Brain microvascular endothelial cell (primary cell): Measurements from ENCODE around the gene ZFYVE28.

Source experiments
- DNase-seq: peaks from one replicate; pipeline ENCODE4 v3.0.0-alpha.2; 2020
- H3K27ac ChIP-seq: fragments of 250-450 bp; sonication (Bioruptor Pico); 2 replicates; pipeline ENCODE4 v1.5.1; 2020; ENCODE audit warnings: mild to moderate bottlenecking, moderate library complexity
- H3K27me3 ChIP-seq: fragments of 250-450 bp; sonication (Bioruptor Pico); replicated peaks from 2 replicates; pipeline ENCODE4 v1.5.1; 2020; ENCODE audit warnings: mild to moderate bottlenecking
- H3K36me3 ChIP-seq: fragments of 250-450 bp; sonication (Bioruptor Pico); replicated peaks from 2 replicates; pipeline ENCODE4 v1.5.1; 2020; ENCODE audit warnings: mild to moderate bottlenecking
- H3K4me3 ChIP-seq: 2 replicates; pipeline ENCODE4 v1.5.1; 2011; ENCODE audit warnings: low read depth, mild to moderate bottlenecking, control low read depth, low read length, moderate library complexity
- CTCF ChIP-seq: IDR thresholded peaks from 2 replicates; pipeline ENCODE4 v1.5.1; 2011; ENCODE audit warnings: low read depth, mild to moderate bottlenecking, moderate library complexity, low read length, control low read depth, inconsistent platforms; ENCODE audit errors: missing control alignments
- in situ Hi-C: cut with HindIII; loops from 2 replicates; pipeline ENCODE4 v1.10.0; 2017; ENCODE audit warnings: low sequenced_read_pairs, low pct_ligation_motif_present

ZFYVE28 gene

GRCh38 chr4:2388429-2389182 lies 29.8 kb downstream of the ZFYVE28 start:
- in situ Hi-C loops: no loop called here
- Histone ChIP-seq H3K27ac (no peak overlapping the region), H3K4me3 (no peak overlapping the region), H3K27me3 (peaks cover 16% of the 10 kb centered on the region), H3K36me3 (no peaks in the 10 kb centered on the region)
- no peak for DNase-seq
- no peak for TF ChIP-seq CTCF

- peaks cover 11% of the 10 kb centered on the region for H3K27me3 ChIP-seq
- no peak for TF ChIP-seq CTCF
- no peak overlapping the region for H3K27ac ChIP-seq
- H3K4me3 ChIP-seq: no peak overlapping the region
- H3K36me3 ChIP-seq: no peaks in the 10 kb centered on the region
- no peak for DNase-seq
- in situ Hi-C loops: no loop called here
Measured at GRCh38 chr4:2387829-2388228, 30.6 kb downstream of the ZFYVE28 start.

- H3K4me3 ChIP-seq: no peak overlapping the region
- in situ Hi-C loops: no loop called here
- H3K36me3 ChIP-seq: no peaks in the 10 kb centered on the region
- H3K27ac ChIP-seq: no peak overlapping the region
- H3K27me3 ChIP-seq: peaks cover 11% of the 10 kb centered on the region
- no peak for DNase-seq
- TF ChIP-seq CTCF: no peak
Measured at GRCh38 chr4:2387218-2387617, 31.2 kb downstream of the ZFYVE28 start.

GRCh38 chr4:2386717-2387116 lies 31.7 kb downstream of the ZFYVE28 start:
- H3K4me3 ChIP-seq: no peak overlapping the region
- TF ChIP-seq CTCF: no peak
- H3K36me3 ChIP-seq: no peaks in the 10 kb centered on the region
- H3K27ac ChIP-seq: no peak overlapping the region
- no peak for DNase-seq
- in situ Hi-C loops: no loop called here
- peaks cover 11% of the 10 kb centered on the region for H3K27me3 ChIP-seq

GRCh38 chr4:2385516-2385915 lies 32.9 kb downstream of the ZFYVE28 start:
- H3K36me3 ChIP-seq: no peaks in the 10 kb centered on the region
- no peak for DNase-seq
- no peak overlapping the region for H3K27ac ChIP-seq
- in situ Hi-C loops: no loop called here
- TF ChIP-seq CTCF: no peak
- H3K27me3 ChIP-seq: peaks cover 11% of the 10 kb centered on the region
- H3K4me3 ChIP-seq: no peak overlapping the region

GRCh38 chr4:2384245-2384644 lies 34.2 kb downstream of the ZFYVE28 start:
- no peak overlapping the region for H3K27ac ChIP-seq
- no peaks in the 10 kb centered on the region for H3K36me3 ChIP-seq
- in situ Hi-C loops: no loop called here
- H3K4me3 ChIP-seq: no peak overlapping the region
- peaks cover 11% of the 10 kb centered on the region for H3K27me3 ChIP-seq
- TF ChIP-seq CTCF: no peak
- DNase-seq: no peak
